HepG2 (cell line): ENCODE measurements around the gene FAM114A1. TPM values are rescaled to one million over a fixed set of nuclear protein-coding genes. Genes with fewer than 3 reads are reported as not detected.
A peak's percentile ranks its signal among the peaks of the same experiment; 100 is the strongest.

Source experiments
- FOXA3 ChIP-seq: IDR thresholded peaks from 2 replicates; pipeline ENCODE4 v1.6.1; 2016; ENCODE audit warnings: missing genetic modification reagents, missing compliant biosample characterization
- FOXC1 ChIP-seq: sonication (generic); formaldehyde crosslinking; IDR thresholded peaks from 2 replicates; pipeline ENCODE4 v1.8.0; 2022; ENCODE audit warnings: mild to moderate bottlenecking, missing genetic modification reagents, borderline replicate concordance
- KLF13 ChIP-seq: sonication (generic); formaldehyde crosslinking; IDR thresholded peaks from 2 replicates; pipeline ENCODE4 v1.4.0; 2020; ENCODE audit warnings: mild to moderate bottlenecking, missing genetic modification reagents
- POGZ ChIP-seq: sonication (generic); formaldehyde crosslinking; IDR thresholded peaks from 2 replicates; pipeline ENCODE4 v1.4.0; 2020; ENCODE audit warnings: mild to moderate bottlenecking, missing genetic modification reagents
- RFX5 ChIP-seq: IDR thresholded peaks from 2 replicates; pipeline ENCODE4 v1.6.1; 2011; ENCODE audit warnings: low read depth, low read length, improper control_type of control experiment
- SALL1 ChIP-seq: sonication (generic); formaldehyde crosslinking; IDR thresholded peaks from 2 replicates; pipeline ENCODE4 v1.8.0; 2022; ENCODE audit warnings: mild to moderate bottlenecking, missing genetic modification reagents
- ZBTB7B ChIP-seq: sonication (generic); formaldehyde crosslinking; IDR thresholded peaks from 2 replicates; pipeline ENCODE4 v1.4.0; 2020; ENCODE audit warnings: missing genetic modification reagents
- ZBTB8A ChIP-seq: sonication (generic); formaldehyde crosslinking; IDR thresholded peaks from 2 replicates; pipeline ENCODE4 v1.4.0; 2020; ENCODE audit warnings: mild to moderate bottlenecking, low read depth, missing genetic modification reagents, borderline replicate concordance
- ZNF12 ChIP-seq: sonication (generic); formaldehyde crosslinking; IDR thresholded peaks from 2 replicates; pipeline ENCODE4 v1.5.0; 2020; ENCODE audit warnings: missing genetic modification reagents
- ZNF383 ChIP-seq: sonication (generic); formaldehyde crosslinking; IDR thresholded peaks from 2 replicates; pipeline ENCODE4 v1.4.0; 2020; ENCODE audit warnings: missing genetic modification reagents, mild to moderate bottlenecking, borderline replicate concordance
- ZNF432 ChIP-seq: sonication (generic); formaldehyde crosslinking; IDR thresholded peaks from 2 replicates; pipeline ENCODE4 v1.5.0; 2020; ENCODE audit warnings: missing genetic modification reagents, mild to moderate bottlenecking, borderline replicate concordance
- ZNF781 ChIP-seq: sonication (generic); formaldehyde crosslinking; IDR thresholded peaks from 2 replicates; pipeline ENCODE4 v1.5.1; 2020; ENCODE audit warnings: borderline replicate concordance, mild to moderate bottlenecking, missing genetic modification reagents; ENCODE audit errors: not compliant biosample characterization
- ZNF883 ChIP-seq: sonication (generic); formaldehyde crosslinking; IDR thresholded peaks from 2 replicates; pipeline ENCODE4 v1.5.1; 2020; ENCODE audit warnings: mild to moderate bottlenecking, missing genetic modification reagents; ENCODE audit errors: not compliant biosample characterization
- polyA plus RNA-seq, 8 experiments: library from polyadenylated mRNA; depleted of rRNA in 3 of 8; stranded (reverse) in 7 of 8; unstranded in 1 of 8; fragments of >200 nt; fragmentation: Illumina TruSeq in 4 of 8; extraction: Trizol in 4 of 8; gene quantifications; 2 replicates each; pipeline versions ENCODE4 v1.2.1 to v1.2.3, GENCODE V29; 2011 to 2016; ENCODE audit warnings: low read depth in 4 of 8, missing spikeins in 1 of 8, mixed read lengths in 1 of 8; ENCODE audit not compliant: insufficient read depth in 1 of 8
- total RNA-seq, 5 experiments: library from RNA; depleted of rRNA; stranded (reverse); fragments of >200 nt; fragmentation: Illumina TruSeq; extraction: Trizol; gene quantifications; 2 replicates each; pipeline ENCODE4 v1.2.3, GENCODE V29; 2016; ENCODE audit warnings: low read depth in 1 of 5
- TF ChIP-seq, protein P1 (sequence below): sonication (generic); formaldehyde crosslinking; IDR thresholded peaks from 2 replicates; pipeline ENCODE4 v1.4.0; 2020; ENCODE audit warnings: missing genetic modification reagents
- TF ChIP-seq, protein P2 (sequence below): sonication (generic); formaldehyde crosslinking; IDR thresholded peaks from 2 replicates; pipeline ENCODE4 v1.9.0; 2021; ENCODE audit warnings: missing genetic modification reagents, borderline replicate concordance
- TF ChIP-seq, protein P3 (sequence below): sonication (generic); formaldehyde crosslinking; IDR thresholded peaks from 2 replicates; pipeline ENCODE4 v1.4.0; 2020; ENCODE audit warnings: missing genetic modification reagents, borderline replicate concordance
- TF ChIP-seq, protein P4 (sequence below): sonication (generic); formaldehyde crosslinking; IDR thresholded peaks from 2 replicates; pipeline ENCODE4 v1.4.0; 2020; ENCODE audit warnings: missing genetic modification reagents, borderline replicate concordance
- TF ChIP-seq, protein P5 (sequence below): sonication (generic); formaldehyde crosslinking; IDR thresholded peaks from 2 replicates; pipeline ENCODE4 v1.5.1; 2020; ENCODE audit warnings: missing genetic modification reagents, mild to moderate bottlenecking, borderline replicate concordance

Gene FAM114A1
- total and polyA plus RNA-seq, 2 of the 13 experiments (the other 11 are each of a cell fraction or from before 2014, with no cell fraction given), result 61.0 to 76.9 TPM

DNA sequence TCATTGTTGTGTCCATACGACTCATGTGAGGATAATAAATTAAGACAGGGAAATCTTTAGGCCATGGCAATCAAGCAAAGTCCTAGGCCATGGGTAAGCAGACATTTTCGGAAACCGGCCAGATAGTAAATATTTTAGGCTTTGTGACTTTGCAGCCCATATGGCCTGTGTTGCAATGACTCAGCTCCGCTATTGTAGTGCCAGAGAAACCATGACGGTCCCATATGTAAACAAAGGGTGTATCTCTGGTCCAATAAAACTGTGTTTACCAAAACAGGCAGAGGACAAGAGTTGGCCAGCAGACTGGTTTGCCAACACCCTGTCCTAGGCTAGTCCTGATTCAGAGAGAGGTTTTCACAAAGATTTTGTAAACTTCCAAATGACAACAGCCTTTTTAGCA lies 5.0 kb downstream of the FAM114A1 start (continued):
- TF ChIP-seq POGZ (CRISPR knock-in tag), result peak; percentile 87
- TF ChIP-seq ZBTB8A (CRISPR knock-in tag), result no peak
- TF ChIP-seq, protein P1, sequence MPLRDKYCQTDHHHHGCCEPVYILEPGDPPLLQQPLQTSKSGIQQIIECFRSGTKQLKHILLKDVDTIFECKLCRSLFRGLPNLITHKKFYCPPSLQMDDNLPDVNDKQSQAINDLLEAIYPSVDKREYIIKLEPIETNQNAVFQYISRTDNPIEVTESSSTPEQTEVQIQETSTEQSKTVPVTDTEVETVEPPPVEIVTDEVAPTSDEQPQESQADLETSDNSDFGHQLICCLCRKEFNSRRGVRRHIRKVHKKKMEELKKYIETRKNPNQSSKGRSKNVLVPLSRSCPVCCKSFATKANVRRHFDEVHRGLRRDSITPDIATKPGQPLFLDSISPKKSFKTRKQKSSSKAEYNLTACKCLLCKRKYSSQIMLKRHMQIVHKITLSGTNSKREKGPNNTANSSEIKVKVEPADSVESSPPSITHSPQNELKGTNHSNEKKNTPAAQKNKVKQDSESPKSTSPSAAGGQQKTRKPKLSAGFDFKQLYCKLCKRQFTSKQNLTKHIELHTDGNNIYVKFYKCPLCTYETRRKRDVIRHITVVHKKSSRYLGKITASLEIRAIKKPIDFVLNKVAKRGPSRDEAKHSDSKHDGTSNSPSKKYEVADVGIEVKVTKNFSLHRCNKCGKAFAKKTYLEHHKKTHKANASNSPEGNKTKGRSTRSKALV (CRISPR knock-in tag), result no peak
- no peak for TF ChIP-seq ZNF432 (CRISPR knock-in tag)
- no peak for TF ChIP-seq ZNF883 (CRISPR knock-in tag)
- TF ChIP-seq, protein P2, sequence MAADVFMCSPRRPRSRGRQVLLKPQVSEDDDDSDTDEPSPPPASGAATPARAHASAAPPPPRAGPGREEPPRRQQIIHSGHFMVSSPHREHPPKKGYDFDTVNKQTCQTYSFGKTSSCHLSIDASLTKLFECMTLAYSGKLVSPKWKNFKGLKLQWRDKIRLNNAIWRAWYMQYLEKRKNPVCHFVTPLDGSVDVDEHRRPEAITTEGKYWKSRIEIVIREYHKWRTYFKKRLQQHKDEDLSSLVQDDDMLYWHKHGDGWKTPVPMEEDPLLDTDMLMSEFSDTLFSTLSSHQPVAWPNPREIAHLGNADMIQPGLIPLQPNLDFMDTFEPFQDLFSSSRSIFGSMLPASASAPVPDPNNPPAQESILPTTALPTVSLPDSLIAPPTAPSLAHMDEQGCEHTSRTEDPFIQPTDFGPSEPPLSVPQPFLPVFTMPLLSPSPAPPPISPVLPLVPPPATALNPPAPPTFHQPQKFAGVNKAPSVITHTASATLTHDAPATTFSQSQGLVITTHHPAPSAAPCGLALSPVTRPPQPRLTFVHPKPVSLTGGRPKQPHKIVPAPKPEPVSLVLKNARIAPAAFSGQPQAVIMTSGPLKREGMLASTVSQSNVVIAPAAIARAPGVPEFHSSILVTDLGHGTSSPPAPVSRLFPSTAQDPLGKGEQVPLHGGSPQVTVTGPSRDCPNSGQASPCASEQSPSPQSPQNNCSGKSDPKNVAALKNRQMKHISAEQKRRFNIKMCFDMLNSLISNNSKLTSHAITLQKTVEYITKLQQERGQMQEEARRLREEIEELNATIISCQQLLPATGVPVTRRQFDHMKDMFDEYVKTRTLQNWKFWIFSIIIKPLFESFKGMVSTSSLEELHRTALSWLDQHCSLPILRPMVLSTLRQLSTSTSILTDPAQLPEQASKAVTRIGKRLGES (CRISPR knock-in tag), result no peak
- TF ChIP-seq, protein P3, sequence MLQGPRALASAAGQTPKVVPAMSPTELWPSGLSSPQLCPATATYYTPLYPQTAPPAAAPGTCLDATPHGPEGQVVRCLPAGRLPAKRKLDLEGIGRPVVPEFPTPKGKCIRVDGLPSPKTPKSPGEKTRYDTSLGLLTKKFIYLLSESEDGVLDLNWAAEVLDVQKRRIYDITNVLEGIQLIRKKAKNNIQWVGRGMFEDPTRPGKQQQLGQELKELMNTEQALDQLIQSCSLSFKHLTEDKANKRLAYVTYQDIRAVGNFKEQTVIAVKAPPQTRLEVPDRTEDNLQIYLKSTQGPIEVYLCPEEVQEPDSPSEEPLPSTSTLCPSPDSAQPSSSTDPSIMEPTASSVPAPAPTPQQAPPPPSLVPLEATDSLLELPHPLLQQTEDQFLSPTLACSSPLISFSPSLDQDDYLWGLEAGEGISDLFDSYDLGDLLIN (CRISPR knock-in tag), result no peak
- TF ChIP-seq FOXA3 (CRISPR knock-in tag), result peak; percentile 97
- TF ChIP-seq, protein P4, sequence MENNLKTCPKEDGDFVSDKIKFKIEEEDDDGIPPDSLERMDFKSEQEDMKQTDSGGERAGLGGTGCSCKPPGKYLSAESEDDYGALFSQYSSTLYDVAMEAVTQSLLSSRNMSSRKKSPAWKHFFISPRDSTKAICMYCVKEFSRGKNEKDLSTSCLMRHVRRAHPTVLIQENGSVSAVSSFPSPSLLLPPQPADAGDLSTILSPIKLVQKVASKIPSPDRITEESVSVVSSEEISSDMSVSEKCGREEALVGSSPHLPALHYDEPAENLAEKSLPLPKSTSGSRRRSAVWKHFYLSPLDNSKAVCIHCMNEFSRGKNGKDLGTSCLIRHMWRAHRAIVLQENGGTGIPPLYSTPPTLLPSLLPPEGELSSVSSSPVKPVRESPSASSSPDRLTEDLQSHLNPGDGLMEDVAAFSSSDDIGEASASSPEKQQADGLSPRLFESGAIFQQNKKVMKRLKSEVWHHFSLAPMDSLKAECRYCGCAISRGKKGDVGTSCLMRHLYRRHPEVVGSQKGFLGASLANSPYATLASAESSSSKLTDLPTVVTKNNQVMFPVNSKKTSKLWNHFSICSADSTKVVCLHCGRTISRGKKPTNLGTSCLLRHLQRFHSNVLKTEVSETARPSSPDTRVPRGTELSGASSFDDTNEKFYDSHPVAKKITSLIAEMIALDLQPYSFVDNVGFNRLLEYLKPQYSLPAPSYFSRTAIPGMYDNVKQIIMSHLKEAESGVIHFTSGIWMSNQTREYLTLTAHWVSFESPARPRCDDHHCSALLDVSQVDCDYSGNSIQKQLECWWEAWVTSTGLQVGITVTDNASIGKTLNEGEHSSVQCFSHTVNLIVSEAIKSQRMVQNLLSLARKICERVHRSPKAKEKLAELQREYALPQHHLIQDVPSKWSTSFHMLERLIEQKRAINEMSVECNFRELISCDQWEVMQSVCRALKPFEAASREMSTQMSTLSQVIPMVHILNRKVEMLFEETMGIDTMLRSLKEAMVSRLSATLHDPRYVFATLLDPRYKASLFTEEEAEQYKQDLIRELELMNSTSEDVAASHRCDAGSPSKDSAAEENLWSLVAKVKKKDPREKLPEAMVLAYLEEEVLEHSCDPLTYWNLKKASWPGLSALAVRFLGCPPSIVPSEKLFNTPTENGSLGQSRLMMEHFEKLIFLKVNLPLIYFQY (CRISPR knock-in tag), result no peak
- no peak for TF ChIP-seq RFX5
- TF ChIP-seq ZBTB7B (CRISPR knock-in tag), result no peak
- TF ChIP-seq FOXC1 (CRISPR knock-in tag), result no peak
- TF ChIP-seq ZNF781 (CRISPR knock-in tag), result no peak
- TF ChIP-seq ZNF12 (CRISPR knock-in tag), result peak; percentile 36; the same call in 1 of the 2 replicates
- TF ChIP-seq, protein P5, sequence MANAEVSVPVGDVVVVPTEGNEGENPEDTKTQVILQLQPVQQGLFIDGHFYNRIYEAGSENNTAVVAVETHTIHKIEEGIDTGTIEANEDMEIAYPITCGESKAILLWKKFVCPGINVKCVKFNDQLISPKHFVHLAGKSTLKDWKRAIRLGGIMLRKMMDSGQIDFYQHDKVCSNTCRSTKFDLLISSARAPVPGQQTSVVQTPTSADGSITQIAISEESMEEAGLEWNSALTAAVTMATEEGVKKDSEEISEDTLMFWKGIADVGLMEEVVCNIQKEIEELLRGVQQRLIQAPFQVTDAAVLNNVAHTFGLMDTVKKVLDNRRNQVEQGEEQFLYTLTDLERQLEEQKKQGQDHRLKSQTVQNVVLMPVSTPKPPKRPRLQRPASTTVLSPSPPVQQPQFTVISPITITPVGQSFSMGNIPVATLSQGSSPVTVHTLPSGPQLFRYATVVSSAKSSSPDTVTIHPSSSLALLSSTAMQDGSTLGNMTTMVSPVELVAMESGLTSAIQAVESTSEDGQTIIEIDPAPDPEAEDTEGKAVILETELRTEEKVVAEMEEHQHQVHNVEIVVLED (CRISPR knock-in tag), result no peak
- no peak for TF ChIP-seq KLF13
- no peak for TF ChIP-seq ZNF383 (CRISPR knock-in tag)
- peak; percentile 65; the same call in 1 of the 2 replicates for TF ChIP-seq SALL1
